Peyer's patch (tissue), 4 donors: Measurements from ENCODE around the gene LRRC63.

Source experiments
- CTCF ChIP-seq, 6 experiments: fragments of 450-650 bp in 4 of 6; fragments of 200-600 bp in 2 of 6; sonication (generic) in 1 of 6; IDR thresholded peaks; one replicate each; pipeline ENCODE4 v1.5.1; 2017 to 2019; ENCODE audit warnings: antibody characterized with exemption in 6 of 6, mild to moderate bottlenecking in 3 of 6, moderate library complexity in 1 of 6
- POLR2A ChIP-seq, 2 donors: fragments of 450-650 bp; IDR thresholded peaks; one replicate each; pipeline ENCODE4 v1.5.1; 2017; ENCODE audit warnings: antibody characterized with exemption in 2 of 2, mild to moderate bottlenecking in 2 of 2, moderate library complexity in 2 of 2

GRCh38 chr13:46179491-46179908 lies 32.2 kb upstream of the LRRC63 start:
- TF ChIP-seq CTCF (IDR thresholded peaks at IDR 0.05) (no peak), POLR2A (IDR thresholded peaks at IDR 0.05) (no peak)
